ENCODE data around the gene GALM. TPM values are rescaled to one million over a fixed set of nuclear protein-coding genes. Genes with fewer than 3 reads are reported as not detected.

The GALM gene
- polyA plus RNA-seq (1.2 to 1.5 TPM (median 1.2 TPM) in 3 replicates), polyA minus RNA-seq (0.56 to 3.0 TPM (median 2.0 TPM) in 3 replicates)
- not detected for polyA plus RNA-seq (2011; ENCODE audit: low read depth)
- 0.68 and 0.85 TPM in 2 replicates for polyA plus RNA-seq (2011; cell fraction: cytosol; rRNA removed)
- 0.52 and 0.76 TPM in 2 replicates for polyA plus RNA-seq (2011; cell fraction: nucleus; rRNA removed)
- 0.14 and 1.00 TPM in 2 replicates for polyA plus RNA-seq (2012; ENCODE audit: low replicate concordance)
- 0.77 TPM for polyA minus RNA-seq (2011; cell fraction: cytosol; rRNA and poly(A)+ RNA removed)
- 0.74 TPM in 1 of 2 replicates, not detected in the other for polyA minus RNA-seq (2011; cell fraction: nucleus; rRNA and poly(A)+ RNA removed)

DNA sequence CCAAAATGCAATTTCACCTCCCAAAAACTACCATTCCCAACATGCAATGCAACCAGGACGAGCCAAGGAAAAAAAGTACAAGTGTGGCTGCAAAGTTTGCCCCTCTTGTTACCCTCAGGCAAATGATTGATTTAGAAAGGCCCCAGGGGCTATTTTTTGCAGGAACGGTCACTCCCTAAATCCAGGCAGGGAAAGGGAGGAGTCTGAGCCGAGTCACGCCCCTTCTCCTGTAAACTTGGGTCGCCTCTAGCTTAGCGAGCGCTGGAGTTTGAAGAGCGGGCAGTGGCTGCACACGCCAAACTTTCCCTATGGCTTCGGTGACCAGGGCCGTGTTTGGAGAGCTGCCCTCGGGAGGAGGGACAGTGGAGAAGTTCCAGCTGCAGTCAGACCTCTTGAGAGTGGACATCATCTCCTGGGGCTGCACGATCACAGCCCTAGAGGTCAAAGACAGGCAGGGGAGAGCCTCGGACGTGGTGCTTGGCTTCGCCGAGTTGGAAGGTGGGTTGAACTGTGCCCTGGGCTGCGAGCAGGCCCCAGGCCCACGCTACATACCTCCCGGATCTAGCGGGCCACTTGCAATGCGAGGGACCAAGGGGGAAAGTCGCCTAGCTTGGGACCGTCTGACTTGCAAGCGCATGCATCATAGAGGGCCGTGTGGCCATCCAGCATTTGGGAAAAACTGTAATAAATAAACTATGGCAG is at the start of gene GALM:
TSS of gene GALM (plus strand) at position 261 of the 702 bp plus-strand sequence. CDS start at position 309, 48 bp downstream.
- Histone ChIP-seq H3K4me3 (ENCODE audit: control insufficient read depth in 2 of 3, extremely low read depth in 1 of 3, insufficient read depth in 2 of 3, low read depth in 1 of 3, low read length in 3 of 3) (peak within 1 kb of the TSS; percentile 25 to 79 (median 46)), H3K36me3 (ENCODE audit: control insufficient read depth in 2 of 2, extremely low read depth in 1 of 2, insufficient read depth in 2 of 2, low read length in 2 of 2) (no peaks in the 10 kb centered on the region), H3K9me1 (ENCODE audit: control insufficient read depth, extremely low read depth, insufficient read depth, low read length) (no peaks in the 10 kb centered on the region), H3K9ac (ENCODE audit: control insufficient read depth, extremely low read depth, insufficient read depth, low read length) (peak within 1 kb of the TSS; percentile 55), H2AFZ (ENCODE audit: control insufficient read depth, low read length) (peak within 1 kb of the TSS; percentile 99), H3K27ac (ENCODE audit: control insufficient read depth, insufficient read depth, low read length) (no peak within 1 kb of the TSS), H3K79me2 (ENCODE audit: control insufficient read depth, insufficient read depth, low read length) (no peaks in the 10 kb centered on the region), H3K4me1 (ENCODE audit: control insufficient read depth, extremely low read depth, insufficient read depth, low read length) (peaks cover 13% of the 10 kb centered on the region), H3K4me2 (ENCODE audit: control insufficient read depth, extremely low read depth, insufficient read depth, low read depth, low read length) (peak within 1 kb of the TSS; percentile 92), H4K20me1 (ENCODE audit: control insufficient read depth, extremely low read depth, insufficient read depth, low read length) (no peaks in the 10 kb centered on the region), H3K9me3 (ENCODE audit: control insufficient read depth, low read depth, low read length) (no peaks in the 10 kb centered on the region), H3K27me3 (ENCODE audit: control insufficient read depth, extremely low read depth, insufficient read depth, low read length) (no peaks in the 10 kb centered on the region)
- dilution Hi-C loops (cut with MboI; ENCODE audit: extremely low pct_ligation_motif_present, low sequenced_read_pairs), result no loop called here
- FAIRE-seq (no peak), DNase-seq (ENCODE audit: low read depth, low spot score) (peak; percentile 23)
- no peak for TF ChIP-seq CTCF (optimal IDR thresholded peaks at IDR 0.05 in 1 of 3, IDR thresholded peaks at IDR 0.05 in 1 of 3, conservative IDR thresholded peaks at IDR 0.05 in 1 of 3; ENCODE audit: extremely low read depth in 1 of 3, insufficient read depth in 2 of 3, low read length in 3 of 3)
- no peak for TF ChIP-seq EZH2 (IDR thresholded peaks at IDR 0.05; ENCODE audit: low read length)

DNA sequence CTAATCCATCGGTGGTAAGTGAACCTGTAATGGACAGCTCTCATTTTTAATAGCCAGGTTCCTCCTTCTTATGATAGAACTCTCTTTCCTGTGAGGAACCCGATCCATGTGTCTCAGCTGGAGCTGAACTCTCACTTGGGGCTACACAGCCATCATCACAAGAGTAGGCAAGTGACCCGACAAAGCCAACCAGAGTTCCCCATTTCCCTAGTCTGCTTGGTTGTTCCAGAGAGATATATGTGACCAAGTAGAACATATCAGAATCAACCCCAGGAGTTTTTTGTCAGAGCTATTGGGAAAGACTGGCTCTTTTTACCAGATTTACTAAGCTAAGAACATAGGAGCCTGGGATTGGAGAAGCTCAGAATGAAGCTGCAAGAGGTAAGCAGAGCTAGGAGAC is 48.6 kb upstream of the GALM start:
- dilution Hi-C loops (cut with MboI; ENCODE audit: extremely low pct_ligation_motif_present, low sequenced_read_pairs), result loop anchor here (25.0 kb wide), 1 partner anchor 95 kb away; no protein-coding TSS in a partner anchor

More for the DNA sequence above, 48.6 kb upstream of the GALM start:
- Histone ChIP-seq H3K4me2 (ENCODE audit: control insufficient read depth, extremely low read depth, insufficient read depth, low read depth, low read length) (no peak overlapping the region), H3K9ac (ENCODE audit: control insufficient read depth, extremely low read depth, insufficient read depth, low read length) (no peak overlapping the region), H4K20me1 (ENCODE audit: control insufficient read depth, extremely low read depth, insufficient read depth, low read length) (no peaks in the 10 kb centered on the region), H3K4me3 (ENCODE audit: control insufficient read depth in 2 of 3, extremely low read depth in 1 of 3, insufficient read depth in 2 of 3, low read depth in 1 of 3, low read length in 3 of 3) (no peak overlapping the region), H3K9me3 (ENCODE audit: control insufficient read depth, low read depth, low read length) (no peaks in the 10 kb centered on the region), H3K79me2 (ENCODE audit: control insufficient read depth, insufficient read depth, low read length) (no peaks in the 10 kb centered on the region), H3K9me1 (ENCODE audit: control insufficient read depth, extremely low read depth, insufficient read depth, low read length) (no peaks in the 10 kb centered on the region), H3K27ac (ENCODE audit: control insufficient read depth, insufficient read depth, low read length) (no peak overlapping the region), H3K4me1 (ENCODE audit: control insufficient read depth, extremely low read depth, insufficient read depth, low read length) (peaks cover 8% of the 10 kb centered on the region), H2AFZ (ENCODE audit: control insufficient read depth, low read length) (no peak overlapping the region), H3K27me3 (ENCODE audit: control insufficient read depth, extremely low read depth, insufficient read depth, low read length) (no peaks in the 10 kb centered on the region), H3K36me3 (ENCODE audit: control insufficient read depth in 2 of 2, extremely low read depth in 1 of 2, insufficient read depth in 2 of 2, low read length in 2 of 2) (no peaks in the 10 kb centered on the region)
- no peak for TF ChIP-seq CTCF (optimal IDR thresholded peaks at IDR 0.05 in 1 of 3, IDR thresholded peaks at IDR 0.05 in 1 of 3, conservative IDR thresholded peaks at IDR 0.05 in 1 of 3; ENCODE audit: extremely low read depth in 1 of 3, insufficient read depth in 2 of 3, low read length in 3 of 3)
- no peak for TF ChIP-seq EZH2 (IDR thresholded peaks at IDR 0.05; ENCODE audit: low read length)
- no peak for FAIRE-seq
- no peak for DNase-seq (ENCODE audit: low read depth, low spot score)
